ENCODE measurements around the gene HEXA. TPM values are rescaled to one million over a fixed set of nuclear protein-coding genes. Genes with fewer than 3 reads are reported as not detected.

Gene HEXA
- total and polyA plus RNA-seq, 9 donors = 42.4 to 166 (median 77.7) TPM

- intact Hi-C loops (cut with DNase I) = no loop called here
- Histone ChIP-seq H3K27me3 (no peaks in the 10 kb centered on the region), H3K4me3 (no peak overlapping the region), H3K27ac (no peak overlapping the region), H3K36me3 (no peaks in the 10 kb centered on the region), H3K9me3 (no peaks in the 10 kb centered on the region), H3K4me1 (ENCODE audit: insufficient read depth) (no peaks in the 10 kb centered on the region)
- no peak for DNase-seq
- WGBS, 3 donors = 50 to 62% (median 53%) methylated on average over 1 of the region's 1 CpG
- TF ChIP-seq CTCF (IDR thresholded peaks at IDR 0.05) = no peak
- no peak for TF ChIP-seq EP300 (IDR thresholded peaks at IDR 0.05)
- TF ChIP-seq POLR2A (IDR thresholded peaks at IDR 0.05) = no peak
These were observed 72.9 kb downstream of the HEXA start for GRCh38 chr15:72302955-72303354.

Other genes with a start within 250 kb of the HEXA start
- 1 to 10 TPM in 5 of 7 donors, under 1 TPM in 2; 0.18 to 8.5 (median 1.6) TPM for gene GRAMD2A, start 178.2 kb downstream of the HEXA start, total RNA-seq
- under 1 TPM; 0.08 to 0.45 TPM for gene GRAMD2A, start 178.2 kb downstream of the HEXA start, polyA plus RNA-seq
- gene PKM, start 144.8 kb downstream of the HEXA start, total RNA-seq = 100 to 1,000 TPM; 128 to 385 (median 291) TPM
- 100 to 1,000 TPM; 135 to 692 TPM for gene PKM, start 144.8 kb downstream of the HEXA start, polyA plus RNA-seq
- 10 to 100 TPM; 44.5 to 97.4 (median 70.0) TPM for gene PARP6, start 103.5 kb downstream of the HEXA start, total RNA-seq
- 10 to 100 TPM; 51.5 to 73.3 TPM for gene PARP6, start 103.5 kb downstream of the HEXA start, polyA plus RNA-seq
- gene CELF6, start 55.9 kb downstream of the HEXA start, total RNA-seq = 1 to 10 TPM; 3.4 to 8.5 (median 4.7) TPM
- 1 to 10 TPM; 3.2 to 7.1 TPM for gene CELF6, start 55.9 kb downstream of the HEXA start, polyA plus RNA-seq
- not detected for gene TMEM202, start 22.3 kb upstream of the HEXA start, total RNA-seq
- gene TMEM202, start 22.3 kb upstream of the HEXA start, polyA plus RNA-seq = not detected
- 100 to 1,000 TPM in 5 of 7 donors, 10 to 100 TPM in 2; 47.9 to 211 (median 171) TPM for gene ARIH1, start 98.3 kb upstream of the HEXA start, total RNA-seq
- 10 to 100 TPM; 33.1 to 91.2 TPM for gene ARIH1, start 98.3 kb upstream of the HEXA start, polyA plus RNA-seq